Activated CD8-positive, alpha-beta T cell treated with anti-CD3 and anti-CD28 coated beads for 36 hours (primary cell): ENCODE measurements around the gene HCK. TPM values are rescaled to one million over a fixed set of nuclear protein-coding genes. Genes with fewer than 3 reads are reported as not detected.
A peak's percentile ranks its signal among the peaks of the same experiment; 100 is the strongest.

Experiments
- ATAC-seq: fragments of 200-7000 bp; cut with Tn5 transposase; one replicate; pipeline ENCODE4 v1.10.0; 2021; ENCODE audit warnings: mild to moderate bottlenecking, moderate library complexity
- CTCF ChIA-PET: fragments of 350-600 bp; sonication (Branson Sonifier 250); formaldehyde crosslinking; loops from one replicate; lab custom pipeline; 2021; ENCODE audit warnings: antibody characterized with exemption; lab: Charles Lee
- POLR2A ChIA-PET: fragments of 350-600 bp; sonication (Branson Sonifier 250); formaldehyde crosslinking; loops from one replicate; lab custom pipeline; 2021; ENCODE audit warnings: antibody characterized with exemption; lab: Charles Lee
- DNase-seq: peaks from one replicate; pipeline ENCODE4 v3.0.0-alpha.2; 2020
- H3K27ac Mint-ChIP-seq: one replicate; pipeline ENCODE4 v1.8.0; 2021; ENCODE audit warnings: mild to moderate bottlenecking, mixed read lengths
- H3K27me3 Mint-ChIP-seq: one replicate; pipeline ENCODE4 v1.8.0; 2021; ENCODE audit warnings: mixed read lengths
- H3K36me3 Mint-ChIP-seq: one replicate; pipeline ENCODE4 v1.8.0; 2021; ENCODE audit warnings: low read depth, mixed read lengths
- H3K4me1 Mint-ChIP-seq: one replicate; pipeline ENCODE4 v1.8.0; 2021; ENCODE audit warnings: low read depth, mixed read lengths
- H3K4me3 Mint-ChIP-seq: one replicate; pipeline ENCODE4 v1.8.0; 2021; ENCODE audit warnings: mild to moderate bottlenecking, moderate library complexity, mixed read lengths
- H3K9me3 Mint-ChIP-seq: one replicate; pipeline ENCODE4 v1.8.0; 2021; ENCODE audit warnings: mixed read lengths
- CTCF ChIP-seq: fragments of 200-600 bp; IDR thresholded peaks from one replicate; pipeline ENCODE4 v1.8.0; 2022; ENCODE audit warnings: antibody characterized with exemption, mild to moderate bottlenecking
- intact Hi-C: fragments of 100-400 bp; cut with micrococcal nuclease; formaldehyde crosslinking; loops from one replicate; pipeline ENCODE4 v1.10.0; 2022
- total RNA-seq, 2 experiments: library from RNA; stranded (reverse); gene quantifications; one replicate each; pipeline ENCODE4 v1.2.3, GENCODE V29; 2021

Gene HCK
- total RNA-seq, 2 experiments from 2014 or later = not detected

GRCh38 chr20:32018269-32019155 is 33.5 kb upstream of the HCK start:
- H3K27me3 Mint-ChIP-seq = peaks cover 63% of the 10 kb centered on the region
- no peaks in the 10 kb centered on the region for H3K9me3 Mint-ChIP-seq
- no peak overlapping the region for H3K27ac Mint-ChIP-seq
- intact Hi-C loops = no loop called here
- H3K36me3 Mint-ChIP-seq = no peaks in the 10 kb centered on the region
- TF ChIP-seq CTCF = no peak
- ATAC-seq = peak; percentile 71
- peaks cover 18% of the 10 kb centered on the region for H3K4me1 Mint-ChIP-seq
- peak; percentile 60 for DNase-seq
- ChIA-PET POLR2A (interaction anchor here (0.9 kb wide), 1 partner anchor 149 kb away, joined by 3 read pairs; no protein-coding TSS in a partner anchor), CTCF (interaction anchor here (1.0 to 5.3 kb wide), 5 partner anchors 12 to 166 kb away, joined by 3 to 35 read pairs (median 7); partner anchors contain the start of gene PDRG1)
- H3K4me3 Mint-ChIP-seq = peak overlapping the region; percentile 63

- peak overlapping the region; percentile 53 for H3K4me3 Mint-ChIP-seq
- intact Hi-C loops = no loop called here
- ChIA-PET POLR2A (interaction anchor here (0.9 kb wide), 1 partner anchor 149 kb away, joined by 3 read pairs; no protein-coding TSS in a partner anchor), CTCF (interaction anchor here (1.7 to 5.3 kb wide), 2 partner anchors 12 to 73 kb away, joined by 3 to 35 read pairs; no protein-coding TSS in a partner anchor)
- TF ChIP-seq CTCF = no peak
- no peaks in the 10 kb centered on the region for H3K36me3 Mint-ChIP-seq
- ATAC-seq (no peak), DNase-seq (no peak)
- H3K4me1 Mint-ChIP-seq = peaks cover 18% of the 10 kb centered on the region
- H3K27me3 Mint-ChIP-seq = peaks cover 63% of the 10 kb centered on the region
- no peak overlapping the region for H3K27ac Mint-ChIP-seq
- no peaks in the 10 kb centered on the region for H3K9me3 Mint-ChIP-seq
These were observed 32.9 kb upstream of the HCK start for GRCh38 chr20:32019156-32019510.

- Mint-ChIP-seq H3K27me3 (peaks cover 59% of the 10 kb centered on the region), H3K36me3 (no peaks in the 10 kb centered on the region), H3K9me3 (no peaks in the 10 kb centered on the region), H3K4me3 (peak overlapping the region; percentile 53), H3K27ac (no peak overlapping the region), H3K4me1 (peaks cover 18% of the 10 kb centered on the region)
- ChIA-PET POLR2A (interaction anchor here (0.9 kb wide), 1 partner anchor 150 kb away, joined by 3 read pairs; no protein-coding TSS in a partner anchor), CTCF (interaction anchor here (1.0 to 5.3 kb wide), 4 partner anchors 11 to 197 kb away, joined by 3 to 35 read pairs (median 4); no protein-coding TSS in a partner anchor)
- no peak for DNase-seq
- intact Hi-C loops = no loop called here
- no peak for ATAC-seq
- TF ChIP-seq CTCF = no peak
These were observed 32.2 kb upstream of the HCK start for GRCh38 chr20:32019563-32020463.

- ATAC-seq = no peak
- no peak overlapping the region for H3K4me3 Mint-ChIP-seq
- H3K27me3 Mint-ChIP-seq = peaks cover 54% of the 10 kb centered on the region
These were observed 31.0 kb upstream of the HCK start for GRCh38 chr20:32021091-32021490.

More at GRCh38 chr20:32021091-32021490, 31.0 kb upstream of the HCK start:
- H3K9me3 Mint-ChIP-seq = no peaks in the 10 kb centered on the region
- TF ChIP-seq CTCF = no peak
- CTCF ChIA-PET = interaction anchor here (5.3 kb wide), 1 partner anchor 10 kb away, joined by 35 read pairs; no protein-coding TSS in a partner anchor
- peaks cover 18% of the 10 kb centered on the region for H3K4me1 Mint-ChIP-seq
- no peak for DNase-seq
- no peak overlapping the region for H3K27ac Mint-ChIP-seq
- POLR2A ChIA-PET = no interaction called here
- no peaks in the 10 kb centered on the region for H3K36me3 Mint-ChIP-seq
- intact Hi-C loops = no loop called here
